Thyroid gland (tissue), 4 donors: ENCODE data around the gene FBN2.

Experiments
- POLR2A ChIP-seq, 2 donors: fragments of 450-650 bp; IDR thresholded peaks; one replicate each; pipeline ENCODE4 v1.6.1; 2017; ENCODE audit warnings: antibody characterized with exemption in 2 of 2, mild to moderate bottlenecking in 2 of 2, moderate library complexity in 1 of 2
- TF ChIP-seq, protein P1 (sequence below), 6 experiments: fragments of 200-600 bp in 3 of 6; fragments of 450-650 bp in 3 of 6; sonication (generic) in 3 of 6; IDR thresholded peaks; one replicate each; pipeline ENCODE4 v1.5.1; 2016 to 2019; ENCODE audit warnings: antibody characterized with exemption in 6 of 6, mild to moderate bottlenecking in 2 of 6, inconsistent platforms in 1 of 6, moderate library complexity in 1 of 6

DNA sequence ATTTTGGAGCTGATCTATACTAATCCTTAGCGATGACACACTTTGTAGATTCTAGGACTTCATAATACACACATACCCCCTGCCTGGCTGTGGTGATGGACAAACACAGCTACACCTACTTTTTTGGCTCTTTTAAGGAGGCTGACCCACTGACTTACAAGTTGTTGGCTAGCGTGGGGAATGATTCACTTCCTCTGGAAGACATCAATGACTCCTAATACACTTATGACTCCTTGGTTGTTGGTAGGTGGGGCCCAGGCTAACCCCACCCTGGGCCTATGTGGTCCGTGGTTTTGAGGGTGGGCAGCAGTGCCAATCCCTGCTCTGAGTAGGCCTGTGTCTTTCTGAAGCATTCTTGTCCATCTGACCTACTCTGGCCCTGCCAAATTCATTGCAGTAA lies 310.0 kb downstream of the FBN2 start:
- no peak for TF ChIP-seq POLR2A (IDR thresholded peaks at IDR 0.05)
- TF ChIP-seq, protein P1, sequence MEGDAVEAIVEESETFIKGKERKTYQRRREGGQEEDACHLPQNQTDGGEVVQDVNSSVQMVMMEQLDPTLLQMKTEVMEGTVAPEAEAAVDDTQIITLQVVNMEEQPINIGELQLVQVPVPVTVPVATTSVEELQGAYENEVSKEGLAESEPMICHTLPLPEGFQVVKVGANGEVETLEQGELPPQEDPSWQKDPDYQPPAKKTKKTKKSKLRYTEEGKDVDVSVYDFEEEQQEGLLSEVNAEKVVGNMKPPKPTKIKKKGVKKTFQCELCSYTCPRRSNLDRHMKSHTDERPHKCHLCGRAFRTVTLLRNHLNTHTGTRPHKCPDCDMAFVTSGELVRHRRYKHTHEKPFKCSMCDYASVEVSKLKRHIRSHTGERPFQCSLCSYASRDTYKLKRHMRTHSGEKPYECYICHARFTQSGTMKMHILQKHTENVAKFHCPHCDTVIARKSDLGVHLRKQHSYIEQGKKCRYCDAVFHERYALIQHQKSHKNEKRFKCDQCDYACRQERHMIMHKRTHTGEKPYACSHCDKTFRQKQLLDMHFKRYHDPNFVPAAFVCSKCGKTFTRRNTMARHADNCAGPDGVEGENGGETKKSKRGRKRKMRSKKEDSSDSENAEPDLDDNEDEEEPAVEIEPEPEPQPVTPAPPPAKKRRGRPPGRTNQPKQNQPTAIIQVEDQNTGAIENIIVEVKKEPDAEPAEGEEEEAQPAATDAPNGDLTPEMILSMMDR (IDR thresholded peaks at IDR 0.05): no peak
